Measurements from ENCODE around the gene ARHGEF28.
A peak's percentile ranks its signal among the peaks of the same experiment; 100 is the strongest.

The ARHGEF28 gene

GRCh38 chr5:73612799-73613198 is 13.2 kb upstream of the ARHGEF28 start:
- TF ChIP-seq ZNF274 (IDR thresholded peaks at IDR 0.05; ENCODE audit: low read depth, low read length), result no peak
- no peak overlapping the region for H3K4me3 ChIP-seq (ENCODE audit: low read length)

DNA sequence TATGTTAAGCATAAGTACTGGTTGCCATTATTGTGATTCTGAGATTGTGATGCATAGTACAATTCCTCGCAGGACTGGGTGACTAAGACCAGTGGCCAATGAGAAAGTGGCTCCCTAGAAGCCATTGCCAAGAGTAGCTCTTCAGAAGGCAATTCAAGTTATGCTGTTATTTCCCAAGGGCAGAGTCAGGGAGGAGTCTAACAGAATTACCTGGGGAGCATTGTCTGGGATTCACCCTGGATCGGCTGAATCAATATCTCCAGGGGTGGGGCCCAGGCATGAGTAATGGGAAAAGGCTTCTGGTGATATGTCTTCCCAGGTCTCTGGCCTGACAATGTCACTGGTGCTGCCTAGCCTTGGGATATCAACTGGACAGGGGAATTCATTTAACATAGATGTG is 10.9 kb upstream of the ARHGEF28 start:
- H3K4me3 ChIP-seq (ENCODE audit: low read length), result no peak overlapping the region
- TF ChIP-seq ZNF274 (IDR thresholded peaks at IDR 0.05; ENCODE audit: low read depth, low read length), result no peak

- H3K4me3 ChIP-seq (ENCODE audit: low read length), result no peak overlapping the region
- no peak for TF ChIP-seq ZNF274 (IDR thresholded peaks at IDR 0.05; ENCODE audit: low read depth, low read length)
These were observed 10.0 kb upstream of the ARHGEF28 start for GRCh38 chr5:73615947-73616346.

DNA sequence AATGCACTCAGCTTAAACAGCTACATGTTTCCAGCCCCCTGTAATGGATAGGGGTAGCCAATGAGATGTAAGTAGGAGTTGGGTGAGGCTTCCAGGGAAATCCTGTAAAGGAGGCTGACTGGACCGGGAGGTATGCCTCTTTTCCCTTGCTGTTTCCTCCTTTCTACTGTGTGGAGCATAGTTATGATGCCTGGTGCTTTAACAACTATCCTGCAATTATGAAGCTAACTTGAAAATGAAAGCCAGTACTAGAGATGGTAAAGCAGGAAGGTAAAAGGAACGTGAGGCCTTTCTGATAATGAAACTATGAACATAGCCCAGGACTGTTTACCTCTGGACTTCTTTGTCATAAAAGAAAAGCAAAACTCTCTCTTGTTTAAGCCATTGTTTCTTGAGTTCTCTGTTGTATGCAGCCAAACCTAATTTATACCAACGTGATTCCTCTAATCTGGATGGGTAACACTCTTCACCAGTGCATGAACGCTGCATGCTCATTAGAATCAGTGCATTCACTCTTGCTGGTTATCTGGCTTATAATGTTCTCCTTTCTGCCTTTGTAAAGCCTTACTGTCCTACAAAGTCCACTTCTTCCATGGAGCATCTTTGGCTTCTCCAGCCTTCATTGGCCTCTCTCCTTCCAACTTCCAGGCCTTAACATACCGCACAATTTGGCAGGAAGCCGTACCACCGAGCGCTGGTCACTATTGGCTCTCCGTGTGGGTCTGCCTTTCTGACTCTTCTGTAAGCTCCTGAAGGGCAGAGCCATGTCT is 8.3 kb upstream of the ARHGEF28 start:
- H3K4me3 ChIP-seq (ENCODE audit: low read length), result no peak overlapping the region
- no peak for TF ChIP-seq ZNF274 (IDR thresholded peaks at IDR 0.05; ENCODE audit: low read depth, low read length)

GRCh38 chr5:73619606-73620333 is 6.2 kb upstream of the ARHGEF28 start:
- H3K4me3 ChIP-seq (ENCODE audit: low read length), result no peak overlapping the region
- no peak for TF ChIP-seq ZNF274 (IDR thresholded peaks at IDR 0.05; ENCODE audit: low read depth, low read length)

DNA sequence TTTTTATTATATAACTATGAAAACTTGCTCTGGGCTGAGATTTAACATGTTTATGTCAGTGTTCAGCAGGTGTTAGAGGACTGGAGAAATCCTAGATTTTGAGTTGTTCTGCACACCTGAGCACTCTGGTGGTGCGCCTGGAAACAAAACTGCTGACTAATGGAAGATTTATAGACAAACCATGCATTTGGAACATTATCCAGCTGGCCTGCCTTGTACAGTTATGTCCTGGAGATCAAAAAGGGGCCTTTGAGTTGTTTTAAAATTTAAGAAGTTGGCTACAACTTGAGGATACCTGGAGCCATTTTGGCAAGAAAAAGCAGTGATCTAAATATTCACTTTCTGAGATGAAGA is 5.7 kb upstream of the ARHGEF28 start:
- H3K4me3 ChIP-seq (ENCODE audit: low read length), result no peak overlapping the region
- no peak for TF ChIP-seq ZNF274 (IDR thresholded peaks at IDR 0.05; ENCODE audit: low read depth, low read length)

GRCh38 chr5:73623060-73623459 is 2.9 kb upstream of the ARHGEF28 start:
- no peak for TF ChIP-seq ZNF274 (IDR thresholded peaks at IDR 0.05; ENCODE audit: low read depth, low read length)
- H3K4me3 ChIP-seq (ENCODE audit: low read length), result no peak overlapping the region

- H3K4me3 ChIP-seq (ENCODE audit: low read length), result no peak overlapping the region
- TF ChIP-seq ZNF274 (IDR thresholded peaks at IDR 0.05; ENCODE audit: low read depth, low read length), result no peak
These were observed 2.0 kb upstream of the ARHGEF28 start for GRCh38 chr5:73623901-73624404.

DNA sequence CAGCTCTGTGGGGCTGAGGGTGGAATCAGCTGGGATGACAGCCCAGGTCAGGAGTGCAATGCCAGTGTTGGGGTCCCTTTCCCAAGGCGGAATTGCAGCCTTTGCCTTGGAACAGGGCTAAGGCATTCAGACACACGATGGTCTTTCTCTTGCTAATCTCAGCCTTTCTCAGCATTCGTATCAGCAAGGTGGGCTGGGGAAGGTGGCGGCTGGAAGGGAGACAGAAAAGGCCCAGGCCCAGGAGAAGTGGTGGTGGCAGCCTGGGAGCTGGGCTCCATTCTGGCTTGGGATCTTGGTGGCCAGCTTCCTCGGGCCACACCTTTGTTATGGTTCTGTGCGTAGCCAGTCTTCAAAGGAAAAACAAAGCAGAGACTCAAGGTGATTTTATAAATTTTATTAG is 1.1 kb upstream of the ARHGEF28 start:
- no peak for TF ChIP-seq ZNF274 (IDR thresholded peaks at IDR 0.05; ENCODE audit: low read depth, low read length)
- H3K4me3 ChIP-seq (ENCODE audit: low read length), result no peak overlapping the region

GRCh38 chr5:73625372-73625943 is 538 bp upstream of the ARHGEF28 start:
- no peak for TF ChIP-seq ZNF274 (IDR thresholded peaks at IDR 0.05; ENCODE audit: low read depth, low read length)

DNA sequence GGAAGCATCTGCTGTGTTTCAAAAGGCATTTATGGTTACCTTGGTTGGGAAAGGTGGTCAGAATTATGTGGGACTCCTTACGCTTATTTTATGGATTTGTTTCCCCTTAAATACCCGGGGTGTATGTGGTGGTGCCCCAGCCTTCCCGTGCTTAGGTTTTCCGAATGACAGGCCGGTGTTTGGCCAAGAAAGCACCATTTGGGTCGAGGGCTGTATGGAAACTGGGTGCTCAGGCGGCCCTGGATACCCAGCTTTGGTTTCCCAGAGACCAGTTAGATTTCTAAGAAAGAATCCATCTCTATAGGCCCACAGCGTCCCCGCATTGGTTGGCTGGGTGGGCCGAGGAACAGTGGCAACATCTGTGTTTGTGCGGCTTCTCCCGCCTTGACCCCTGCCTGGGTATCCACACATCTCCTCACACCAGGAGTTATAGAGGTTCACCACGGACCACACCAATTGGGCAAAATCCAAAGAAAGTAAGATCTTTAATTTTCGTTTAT is 868 bp downstream of the ARHGEF28 start:
- TF ChIP-seq ZNF274 (IDR thresholded peaks at IDR 0.05; ENCODE audit: low read depth, low read length), result no peak
- H3K4me3 ChIP-seq (ENCODE audit: low read length), result peak overlapping the region; percentile 58; the same call in 1 of the 2 replicates

More at GRCh38 chr5:73625372-73625943, 538 bp upstream of the ARHGEF28 start:
- peak overlapping the region; percentile 69 for H3K4me3 ChIP-seq (ENCODE audit: low read length)

DNA sequence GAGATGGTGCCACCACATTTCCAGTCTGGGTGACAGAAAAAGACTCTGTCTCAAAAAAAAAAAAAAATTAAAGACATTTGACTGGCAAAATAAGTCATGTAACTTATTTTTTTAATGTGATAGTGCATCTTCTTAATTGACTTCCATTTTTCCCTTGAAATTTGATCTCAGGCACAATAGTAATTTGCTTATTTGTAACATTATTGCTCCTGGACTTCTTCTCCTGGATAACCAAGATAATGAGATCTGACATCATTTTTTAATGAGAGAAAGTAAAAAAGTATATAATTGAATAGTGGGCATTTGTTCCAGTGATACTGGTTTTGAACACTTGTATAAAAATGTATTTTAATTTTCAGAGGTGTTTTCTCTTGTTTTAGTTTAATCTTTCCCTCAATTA is 3.5 kb downstream of the ARHGEF28 start:
- TF ChIP-seq ZNF274 (IDR thresholded peaks at IDR 0.05; ENCODE audit: low read depth, low read length), result no peak
- no peak overlapping the region for H3K4me3 ChIP-seq (ENCODE audit: low read length)

- TF ChIP-seq ZNF274 (IDR thresholded peaks at IDR 0.05; ENCODE audit: low read depth, low read length), result no peak
- no peak overlapping the region for H3K4me3 ChIP-seq (ENCODE audit: low read length)
These were observed 4.8 kb downstream of the ARHGEF28 start for GRCh38 chr5:73630765-73631164.

- TF ChIP-seq ZNF274 (IDR thresholded peaks at IDR 0.05; ENCODE audit: low read depth, low read length), result no peak
- H3K4me3 ChIP-seq (ENCODE audit: low read length), result no peak overlapping the region
These were observed 5.5 kb downstream of the ARHGEF28 start for GRCh38 chr5:73631500-73631899.

DNA sequence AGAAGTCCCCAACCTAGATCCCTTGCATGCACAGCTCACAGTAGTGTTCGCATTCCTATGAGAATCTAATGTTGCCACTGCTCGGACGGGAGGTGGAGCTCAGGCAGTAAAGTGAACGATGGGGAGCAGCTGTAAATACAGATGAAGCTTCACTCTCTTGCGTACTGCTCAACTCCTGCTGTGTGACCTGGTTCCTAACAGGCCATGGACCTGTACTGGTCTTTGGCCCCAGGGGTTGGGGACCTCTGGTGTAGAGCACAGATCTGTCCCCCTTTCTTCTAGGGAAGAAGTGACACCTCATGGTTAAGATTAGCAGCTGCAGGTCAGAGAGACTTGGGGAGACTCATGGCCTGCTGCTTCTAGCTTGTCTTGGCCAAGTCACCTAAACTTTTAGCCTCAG is 7.1 kb downstream of the ARHGEF28 start:
- no peak for TF ChIP-seq ZNF274 (IDR thresholded peaks at IDR 0.05; ENCODE audit: low read depth, low read length)
- H3K4me3 ChIP-seq (ENCODE audit: low read length), result no peak overlapping the region

Data from GM08714 (cell line).